SK-N-SH treated with all-trans-retinoic acid at 6 μM for 48 hours (cell line): Measurements from ENCODE around the gene KRTAP9-3.

Experiments used
- ARNTL ChIP-seq: fragments of 450-650 bp; formaldehyde crosslinking; IDR thresholded peaks from 2 replicates; pipeline ENCODE4 v1.5.0; 2020; ENCODE audit warnings: low read depth, mild to moderate bottlenecking, moderate library complexity, borderline replicate concordance
- CSDC2 ChIP-seq: fragments of 250-450 bp; sonication (Bioruptor Pico); IDR thresholded peaks from 2 replicates; pipeline ENCODE4 v1.5.0; 2020; ENCODE audit warnings: mild to moderate bottlenecking, moderate library complexity
- ISL1 ChIP-seq: fragments of 250-450 bp; sonication (Bioruptor Pico); IDR thresholded peaks from 2 replicates; pipeline ENCODE4 v2.1.2; 2022; ENCODE audit warnings: mild to moderate bottlenecking, moderate library complexity
- RARB ChIP-seq: fragments of 250-450 bp; sonication (Bioruptor Pico); IDR thresholded peaks from 2 replicates; pipeline ENCODE4 v1.8.0; 2021; ENCODE audit warnings: mild to moderate bottlenecking, moderate library complexity
- SNAI2 ChIP-seq: fragments of 250-450 bp; sonication (Bioruptor Pico); IDR thresholded peaks from 2 replicates; pipeline ENCODE4 v1.5.0; 2020; ENCODE audit warnings: mild to moderate bottlenecking, moderate library complexity
- ZFP30 ChIP-seq: fragments of 450-650 bp; formaldehyde crosslinking; IDR thresholded peaks from 2 replicates; pipeline ENCODE4 v1.5.0; 2022; ENCODE audit warnings: mild to moderate bottlenecking, moderate library complexity
- ZNF565 ChIP-seq: fragments of 450-650 bp; formaldehyde crosslinking; conservative IDR thresholded peaks from 2 replicates; pipeline ENCODE4 v1.5.0; 2020; ENCODE audit warnings: low read depth, mild to moderate bottlenecking, moderate library complexity
- ZNF70 ChIP-seq: fragments of 450-650 bp; formaldehyde crosslinking; IDR thresholded peaks from 2 replicates; pipeline ENCODE4 v1.5.0; 2020; ENCODE audit warnings: mild to moderate bottlenecking, moderate library complexity
- TF ChIP-seq, protein P1 (sequence below): fragments of 250-450 bp; sonication (Bioruptor Pico); IDR thresholded peaks from 2 replicates; pipeline ENCODE4 v1.8.0; 2020; ENCODE audit warnings: mild to moderate bottlenecking, moderate library complexity, borderline replicate concordance

DNA sequence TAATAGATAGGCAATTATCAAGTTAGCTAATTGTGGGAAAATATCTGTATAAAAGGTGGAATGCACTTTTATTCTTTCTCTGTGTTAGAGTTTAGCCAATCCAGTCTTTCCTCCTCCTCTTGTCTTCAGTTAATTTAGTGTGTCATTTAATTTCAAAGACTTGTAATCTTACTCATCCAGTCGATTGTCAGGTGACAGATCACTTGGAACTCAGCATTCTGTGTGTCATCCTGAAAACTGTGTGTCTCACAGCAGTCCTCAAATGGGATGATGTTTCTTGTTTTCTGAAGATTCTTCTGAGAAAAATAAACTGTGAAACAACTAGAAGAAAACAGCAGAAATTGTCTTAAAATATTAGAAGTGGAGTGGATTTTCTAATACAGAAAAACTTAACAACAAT, 47.2 kb upstream of the KRTAP9-3 start:
- TF ChIP-seq ARNTL (CRISPR knock-in tag) = no peak
- TF ChIP-seq, protein P1, sequence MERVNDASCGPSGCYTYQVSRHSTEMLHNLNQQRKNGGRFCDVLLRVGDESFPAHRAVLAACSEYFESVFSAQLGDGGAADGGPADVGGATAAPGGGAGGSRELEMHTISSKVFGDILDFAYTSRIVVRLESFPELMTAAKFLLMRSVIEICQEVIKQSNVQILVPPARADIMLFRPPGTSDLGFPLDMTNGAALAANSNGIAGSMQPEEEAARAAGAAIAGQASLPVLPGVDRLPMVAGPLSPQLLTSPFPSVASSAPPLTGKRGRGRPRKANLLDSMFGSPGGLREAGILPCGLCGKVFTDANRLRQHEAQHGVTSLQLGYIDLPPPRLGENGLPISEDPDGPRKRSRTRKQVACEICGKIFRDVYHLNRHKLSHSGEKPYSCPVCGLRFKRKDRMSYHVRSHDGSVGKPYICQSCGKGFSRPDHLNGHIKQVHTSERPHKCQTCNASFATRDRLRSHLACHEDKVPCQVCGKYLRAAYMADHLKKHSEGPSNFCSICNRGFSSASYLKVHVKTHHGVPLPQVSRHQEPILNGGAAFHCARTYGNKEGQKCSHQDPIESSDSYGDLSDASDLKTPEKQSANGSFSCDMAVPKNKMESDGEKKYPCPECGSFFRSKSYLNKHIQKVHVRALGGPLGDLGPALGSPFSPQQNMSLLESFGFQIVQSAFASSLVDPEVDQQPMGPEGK (CRISPR knock-in tag) = no peak
- TF ChIP-seq ZNF70 (CRISPR knock-in tag) = no peak
- TF ChIP-seq ISL1 (CRISPR knock-in tag) = no peak
- TF ChIP-seq ZNF565 = no peak
- no peak for TF ChIP-seq ZFP30
- no peak for TF ChIP-seq RARB
- no peak for TF ChIP-seq CSDC2 (CRISPR knock-in tag)
- no peak for TF ChIP-seq SNAI2
